Measurements from ENCODE around the gene EIF6.
"Not testable (repeated sequence)": the region's sequence is repeated elsewhere in the genome, so short reads cannot be mapped to it uniquely, and the experiment has no call there.

EIF6 gene

DNA sequence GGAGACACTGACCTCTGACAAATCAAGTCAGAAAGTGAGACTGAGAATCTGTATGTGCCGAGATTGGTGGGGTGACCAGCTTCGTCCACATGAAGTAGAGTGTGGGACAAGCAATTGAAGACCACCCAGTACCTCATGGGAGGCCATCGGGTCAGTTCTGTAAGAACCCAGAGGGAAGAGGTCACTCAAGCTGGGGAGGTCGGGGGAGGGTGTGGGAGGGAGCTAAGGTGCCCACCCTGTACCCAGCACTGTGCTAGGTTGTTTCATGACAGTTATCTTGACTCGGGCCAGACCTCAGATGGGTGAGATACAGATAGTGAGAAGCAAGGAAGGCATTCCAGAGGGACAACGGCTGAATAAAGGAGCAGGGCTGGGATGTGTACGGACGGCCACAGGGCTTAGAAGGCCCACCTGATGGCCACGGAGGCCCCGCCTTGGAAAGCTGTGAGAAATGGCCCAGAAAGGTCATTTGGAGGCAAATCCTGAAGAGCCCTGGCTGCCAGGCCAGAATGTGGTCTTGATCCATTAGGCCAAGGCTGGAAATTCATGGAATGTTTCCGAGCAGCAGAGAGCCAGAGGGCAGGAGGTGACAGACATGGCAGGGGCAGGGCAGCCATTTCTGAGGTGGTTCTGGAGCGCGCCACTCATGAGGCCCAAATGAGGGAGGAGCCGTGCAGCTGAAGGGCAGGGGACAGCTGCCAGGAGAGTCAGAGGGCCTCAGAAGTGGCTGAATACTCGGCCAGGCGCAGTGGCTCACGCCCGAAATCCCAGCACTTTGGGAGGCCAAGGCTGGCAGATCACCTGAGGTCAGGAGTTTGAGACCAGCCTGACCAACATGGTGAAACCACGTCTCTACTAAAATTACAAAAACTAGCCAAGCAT is 14.3 kb downstream of the EIF6 start:
- Histone ChIP-seq H3K4me3 (replicated peaks; ENCODE audit: low read depth, low read length) (no peak overlapping the region), H3K27me3 (replicated peaks; ENCODE audit: control insufficient read depth, insufficient read depth, low read length) (no peaks in the 10 kb centered on the region), H3K36me3 (ENCODE audit: control insufficient read depth, insufficient read depth, low read length) (peaks cover 4% of the 10 kb centered on the region)
- no peak for DNase-seq (ENCODE audit: extremely low read depth, insufficient read length)
- TF ChIP-seq, protein P1, sequence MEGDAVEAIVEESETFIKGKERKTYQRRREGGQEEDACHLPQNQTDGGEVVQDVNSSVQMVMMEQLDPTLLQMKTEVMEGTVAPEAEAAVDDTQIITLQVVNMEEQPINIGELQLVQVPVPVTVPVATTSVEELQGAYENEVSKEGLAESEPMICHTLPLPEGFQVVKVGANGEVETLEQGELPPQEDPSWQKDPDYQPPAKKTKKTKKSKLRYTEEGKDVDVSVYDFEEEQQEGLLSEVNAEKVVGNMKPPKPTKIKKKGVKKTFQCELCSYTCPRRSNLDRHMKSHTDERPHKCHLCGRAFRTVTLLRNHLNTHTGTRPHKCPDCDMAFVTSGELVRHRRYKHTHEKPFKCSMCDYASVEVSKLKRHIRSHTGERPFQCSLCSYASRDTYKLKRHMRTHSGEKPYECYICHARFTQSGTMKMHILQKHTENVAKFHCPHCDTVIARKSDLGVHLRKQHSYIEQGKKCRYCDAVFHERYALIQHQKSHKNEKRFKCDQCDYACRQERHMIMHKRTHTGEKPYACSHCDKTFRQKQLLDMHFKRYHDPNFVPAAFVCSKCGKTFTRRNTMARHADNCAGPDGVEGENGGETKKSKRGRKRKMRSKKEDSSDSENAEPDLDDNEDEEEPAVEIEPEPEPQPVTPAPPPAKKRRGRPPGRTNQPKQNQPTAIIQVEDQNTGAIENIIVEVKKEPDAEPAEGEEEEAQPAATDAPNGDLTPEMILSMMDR (IDR thresholded peaks at IDR 0.05; ENCODE audit: insufficient read depth, low read length, poor library complexity, severe bottlenecking), result no peak

DNA sequence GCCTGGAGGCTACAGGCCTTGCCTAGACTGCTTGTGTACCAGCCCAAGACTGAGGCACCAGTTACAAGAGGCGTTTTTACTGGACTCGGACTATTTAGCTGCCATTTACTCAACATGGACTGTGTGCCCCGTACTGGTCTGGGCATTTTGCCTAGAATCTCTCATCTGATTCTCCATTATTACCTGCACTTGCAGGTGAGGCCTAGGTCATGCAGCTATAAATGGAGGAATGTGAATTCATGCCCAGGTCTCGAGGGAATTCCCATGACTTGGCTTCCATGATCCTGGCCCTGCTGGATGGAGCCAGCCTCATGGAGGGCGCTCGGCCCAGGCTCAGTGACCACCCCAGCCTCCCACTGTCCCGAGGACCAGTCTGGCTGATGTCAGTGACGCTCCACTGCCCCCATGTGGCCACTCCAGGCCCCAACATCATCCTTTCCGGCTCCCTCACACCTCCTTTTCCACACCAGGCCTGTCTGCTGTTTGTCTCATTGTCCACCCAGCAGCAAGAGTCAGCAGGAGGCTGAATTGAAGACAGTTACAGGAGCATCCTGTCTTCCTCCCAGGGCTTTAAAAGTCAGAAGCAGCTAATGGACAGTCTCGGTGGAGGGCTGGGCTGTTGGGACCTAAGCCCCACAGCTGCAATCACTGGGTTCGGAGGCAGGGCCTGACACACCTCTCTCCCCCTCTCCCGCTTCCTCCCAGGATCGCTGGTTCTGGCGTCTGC is 15.4 kb downstream of the EIF6 start:
- H3K4me3 ChIP-seq (replicated peaks; ENCODE audit: low read depth, low read length), result no peak overlapping the region
- H3K27me3 ChIP-seq (replicated peaks; ENCODE audit: control insufficient read depth, insufficient read depth, low read length), result no peaks in the 10 kb centered on the region
- no peak for DNase-seq (ENCODE audit: extremely low read depth, insufficient read length)
- TF ChIP-seq, protein P1 (IDR thresholded peaks at IDR 0.05; ENCODE audit: insufficient read depth, low read length, poor library complexity, severe bottlenecking), result peak; percentile 86
- H3K36me3 ChIP-seq (ENCODE audit: control insufficient read depth, insufficient read depth, low read length), result no peaks in the 10 kb centered on the region

DNA sequence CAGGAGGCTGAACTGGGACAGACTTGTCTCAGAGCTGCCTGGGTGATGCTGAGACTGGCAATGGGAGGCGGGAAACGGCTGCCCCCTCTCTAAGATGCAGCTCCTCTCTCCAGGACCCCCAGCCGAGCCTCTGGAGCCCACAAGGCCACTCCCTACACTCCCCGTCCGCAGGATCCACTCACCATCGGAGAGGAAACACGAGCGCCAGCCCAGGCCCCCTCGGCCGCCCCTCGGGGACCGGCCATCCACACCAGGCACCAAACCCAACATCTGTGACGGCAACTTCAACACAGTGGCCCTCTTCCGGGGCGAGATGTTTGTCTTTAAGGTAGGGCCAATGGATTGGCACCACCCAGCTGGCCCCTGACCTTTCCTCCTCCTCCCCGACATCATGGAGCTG is 17.5 kb downstream of the EIF6 start:
- TF ChIP-seq, protein P1 (IDR thresholded peaks at IDR 0.05; ENCODE audit: insufficient read depth, low read length, poor library complexity, severe bottlenecking), result no peak
- no peaks in the 10 kb centered on the region for H3K36me3 ChIP-seq (ENCODE audit: control insufficient read depth, insufficient read depth, low read length)
- DNase-seq (ENCODE audit: extremely low read depth, insufficient read length), result no peak
- H3K4me3 ChIP-seq (replicated peaks; ENCODE audit: low read depth, low read length), result no peak overlapping the region
- H3K27me3 ChIP-seq (replicated peaks; ENCODE audit: control insufficient read depth, insufficient read depth, low read length), result no peaks in the 10 kb centered on the region

DNA sequence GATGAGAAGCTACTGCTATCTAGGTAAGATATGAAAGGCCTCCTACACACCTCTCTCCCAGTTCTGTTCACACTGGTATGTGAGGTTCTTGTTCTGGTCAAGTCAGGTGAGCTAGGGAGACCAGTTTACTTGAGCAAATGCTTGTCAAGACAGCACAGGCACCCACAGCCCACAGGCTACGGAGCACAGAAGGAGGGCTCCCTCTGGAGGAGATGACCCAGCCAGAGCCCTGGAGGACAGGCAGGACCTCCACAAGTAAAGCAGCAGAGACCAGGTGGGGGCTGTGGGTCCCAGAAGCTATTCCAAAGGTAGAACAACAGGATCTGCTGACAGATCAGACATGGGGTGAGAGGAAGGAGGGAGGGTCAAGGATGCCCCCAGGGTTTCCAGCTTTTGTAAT is 19.8 kb downstream of the EIF6 start:
- H3K4me3 ChIP-seq (replicated peaks; ENCODE audit: low read depth, low read length), result no peak overlapping the region
- H3K36me3 ChIP-seq (ENCODE audit: control insufficient read depth, insufficient read depth, low read length), result no peaks in the 10 kb centered on the region
- no peaks in the 10 kb centered on the region for H3K27me3 ChIP-seq (replicated peaks; ENCODE audit: control insufficient read depth, insufficient read depth, low read length)
- TF ChIP-seq, protein P1 (IDR thresholded peaks at IDR 0.05; ENCODE audit: insufficient read depth, low read length, poor library complexity, severe bottlenecking), result peak; percentile 27
- DNase-seq (ENCODE audit: extremely low read depth, insufficient read length), result no peak

DNA sequence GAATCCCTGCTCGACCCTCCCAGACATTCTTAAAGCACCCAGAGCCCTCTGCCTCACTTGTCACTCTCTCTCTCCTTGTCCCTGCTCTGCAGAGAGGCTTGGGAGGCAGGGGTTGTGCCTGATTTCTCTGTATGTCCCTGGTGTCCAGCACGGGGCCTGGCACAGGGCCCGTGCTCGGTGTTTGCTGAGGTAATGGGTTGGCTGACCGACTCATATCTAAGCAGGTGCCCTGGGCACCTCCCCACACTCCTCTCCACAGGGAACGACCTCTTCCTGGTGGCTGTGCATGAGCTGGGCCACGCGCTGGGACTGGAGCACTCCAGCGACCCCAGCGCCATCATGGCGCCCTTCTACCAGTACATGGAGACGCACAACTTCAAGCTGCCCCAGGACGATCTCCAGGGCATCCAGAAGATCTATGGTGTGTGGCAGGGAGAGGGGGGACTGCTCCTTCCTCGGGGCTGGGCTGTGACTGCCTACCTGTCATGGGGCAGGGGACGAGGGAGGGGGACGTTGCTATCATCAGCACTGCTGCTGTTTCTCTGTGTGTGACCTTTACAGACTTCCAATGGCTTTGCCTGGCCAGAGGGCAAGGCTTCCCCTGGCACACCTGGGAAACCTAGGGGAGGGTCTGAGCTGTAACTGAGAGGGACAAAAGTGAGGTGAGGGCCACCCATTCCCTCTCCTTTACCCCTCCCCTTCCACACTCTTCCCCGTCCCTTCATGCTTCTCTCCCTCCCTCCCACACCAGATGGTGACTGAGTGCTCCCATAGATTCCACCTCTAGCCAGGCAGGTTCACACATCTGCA is 20.8 kb downstream of the EIF6 start:
- DNase-seq (ENCODE audit: extremely low read depth, insufficient read length), result no peak
- Histone ChIP-seq H3K4me3 (replicated peaks; ENCODE audit: low read depth, low read length) (no peak overlapping the region), H3K27me3 (replicated peaks; ENCODE audit: control insufficient read depth, insufficient read depth, low read length) (no peaks in the 10 kb centered on the region), H3K36me3 (ENCODE audit: control insufficient read depth, insufficient read depth, low read length) (no peaks in the 10 kb centered on the region)
- TF ChIP-seq, protein P1 (IDR thresholded peaks at IDR 0.05; ENCODE audit: insufficient read depth, low read length, poor library complexity, severe bottlenecking), result no peak

DNA sequence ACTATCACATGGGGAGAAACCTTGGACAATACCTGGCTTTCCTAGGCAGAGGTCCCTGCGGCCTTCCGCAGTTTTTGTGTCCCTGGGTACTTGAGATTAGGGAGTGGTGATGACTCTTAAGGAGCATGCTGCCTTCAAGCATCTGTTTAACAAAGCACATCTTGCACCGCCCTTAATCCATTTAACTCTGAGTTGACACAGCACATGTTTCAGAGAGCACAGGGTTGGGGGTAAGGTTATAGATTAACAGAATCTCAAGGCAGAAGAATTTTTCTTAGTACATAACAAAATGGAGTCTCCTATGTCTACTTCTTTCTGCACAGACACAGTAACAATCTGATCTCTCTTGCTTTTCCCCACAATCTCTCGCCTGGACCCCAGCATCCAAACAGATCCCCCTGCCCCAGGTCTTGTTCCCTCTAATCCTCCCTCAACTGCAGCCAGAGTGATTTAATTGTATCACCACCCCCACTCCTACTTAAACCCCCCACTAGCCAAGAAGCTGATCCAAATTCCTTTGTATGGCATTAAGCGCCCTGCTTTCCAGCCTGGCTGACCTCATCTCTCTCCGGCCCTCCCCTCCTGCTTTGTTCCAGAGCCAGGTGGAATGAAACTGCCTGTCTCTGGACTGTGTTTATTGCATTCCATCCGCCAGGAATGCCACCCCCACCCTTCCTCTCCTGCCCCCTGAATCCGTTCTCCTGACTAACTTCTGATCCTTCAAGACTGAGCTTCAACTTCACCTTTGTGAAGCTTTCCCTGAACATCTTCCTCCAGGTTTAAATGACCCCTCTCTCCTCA is 21.6 kb downstream of the EIF6 start:
- H3K36me3 ChIP-seq (ENCODE audit: control insufficient read depth, insufficient read depth, low read length); H3K27me3 ChIP-seq (replicated peaks; ENCODE audit: control insufficient read depth, insufficient read depth, low read length); H3K4me3 ChIP-seq (replicated peaks; ENCODE audit: low read depth, low read length); DNase-seq (ENCODE audit: extremely low read depth, insufficient read length): not testable (repeated sequence)

DNA sequence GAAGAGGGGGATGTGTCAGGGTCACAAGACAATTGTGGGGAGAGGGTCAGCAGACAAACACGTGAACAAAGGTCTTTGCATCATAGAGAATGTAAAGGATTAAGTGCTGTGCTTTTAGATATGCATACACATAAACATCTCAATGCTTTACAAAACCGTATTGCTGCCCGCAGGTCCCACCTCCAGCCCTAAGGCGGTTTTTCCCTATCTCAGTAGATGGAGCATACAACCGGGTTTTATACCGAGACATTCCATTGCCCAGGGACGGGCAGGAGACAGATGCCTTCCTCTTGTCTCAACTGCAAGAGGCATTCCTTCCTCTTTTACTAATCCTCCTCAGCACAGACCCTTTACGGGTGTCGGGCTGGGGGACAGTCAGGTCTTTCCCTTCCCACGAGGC is 22.3 kb downstream of the EIF6 start:
- not testable (repeated sequence) for DNase-seq (ENCODE audit: extremely low read depth, insufficient read length)

More for the DNA sequence above, 22.3 kb downstream of the EIF6 start:
- H3K36me3 ChIP-seq (ENCODE audit: control insufficient read depth, insufficient read depth, low read length); H3K4me3 ChIP-seq (replicated peaks; ENCODE audit: low read depth, low read length); H3K27me3 ChIP-seq (replicated peaks; ENCODE audit: control insufficient read depth, insufficient read depth, low read length): not testable (repeated sequence)
